NCI-H2196 treated with DMSO at 0.1 percent for 48 hours (cell line): ENCODE measurements around the gene METTL24.
"Not testable (repeated sequence)": the region's sequence is repeated elsewhere in the genome, so short reads cannot be mapped to it uniquely, and the experiment has no call there.

Experiments
- DNase-seq: peaks from one replicate; lab custom pipeline; 2025; ENCODE audit not compliant: unreplicated experiment; lab: John Stamatoyannopoulos, UW

METTL24 gene

GRCh38 chr6:110270165-110270564 is 88.0 kb downstream of the METTL24 start:
- DNase-seq = no peak

- no peak for DNase-seq
Measured at GRCh38 chr6:110269623-110270022, 88.5 kb downstream of the METTL24 start.

GRCh38 chr6:110266996-110267395 is 91.2 kb downstream of the METTL24 start:
- no peak for DNase-seq

- DNase-seq = no peak
Measured at GRCh38 chr6:110265273-110265672, 92.9 kb downstream of the METTL24 start.

- DNase-seq = no peak
Measured at GRCh38 chr6:110256366-110256765, 101.8 kb downstream of the METTL24 start.

- no peak for DNase-seq
Measured at GRCh38 chr6:110255211-110255750, 102.9 kb downstream of the METTL24 start.

- DNase-seq = no peak
Measured at GRCh38 chr6:110250838-110251237, 107.3 kb downstream of the METTL24 start.

GRCh38 chr6:110250058-110250457 is 108.1 kb downstream of the METTL24 start:
- DNase-seq = no peak

- no peak for DNase-seq
Measured at GRCh38 chr6:110246900-110247546, 111.1 kb downstream of the METTL24 start.

- DNase-seq = no peak
Measured at GRCh38 chr6:110246378-110246777, 111.8 kb downstream of the METTL24 start.

GRCh38 chr6:110244621-110245020 is 113.5 kb downstream of the METTL24 start:
- not testable (repeated sequence) for DNase-seq

- no peak for DNase-seq
Measured at GRCh38 chr6:110239526-110240274, 118.4 kb downstream of the METTL24 start.

GRCh38 chr6:110236007-110236406 is 122.1 kb downstream of the METTL24 start:
- not testable (repeated sequence) for DNase-seq

- no peak for DNase-seq
Measured at GRCh38 chr6:110233770-110234374, 124.3 kb downstream of the METTL24 start.

- no peak for DNase-seq
Measured at GRCh38 chr6:110232450-110232849, 125.7 kb downstream of the METTL24 start.

GRCh38 chr6:110226261-110226660 is 131.9 kb downstream of the METTL24 start:
- no peak for DNase-seq

GRCh38 chr6:110221738-110222137 is 136.4 kb downstream of the METTL24 start:
- DNase-seq = no peak

GRCh38 chr6:110217266-110217665 is 140.9 kb downstream of the METTL24 start:
- no peak for DNase-seq

- DNase-seq = no peak
Measured at GRCh38 chr6:110216140-110216539, 142.0 kb downstream of the METTL24 start.

- DNase-seq = no peak
Measured at GRCh38 chr6:110214338-110214737, 143.8 kb downstream of the METTL24 start.

- no peak for DNase-seq
Measured at GRCh38 chr6:110211753-110212152, 146.4 kb downstream of the METTL24 start.

GRCh38 chr6:110207652-110208051 is 150.5 kb downstream of the METTL24 start:
- no peak for DNase-seq
